ENCODE measurements around the gene NACC2.

GRCh38 chr9:135962696-135963307 is 132.3 kb downstream of the NACC2 start:
- no peak for TF ChIP-seq CTCF (IDR thresholded peaks at IDR 0.05)
- no peak for TF ChIP-seq POLR2AphosphoS5 (IDR thresholded peaks at IDR 0.05)

All from prostate gland (tissue), 2 donors.